ENCODE results near the gene CTPS1. TPM values are rescaled to one million over a fixed set of nuclear protein-coding genes. Genes with fewer than 3 reads are reported as not detected.

CTPS1 gene
- total and polyA plus RNA-seq, 10 donors = 7.9 to 27.7 (median 16.1) TPM

DNA sequence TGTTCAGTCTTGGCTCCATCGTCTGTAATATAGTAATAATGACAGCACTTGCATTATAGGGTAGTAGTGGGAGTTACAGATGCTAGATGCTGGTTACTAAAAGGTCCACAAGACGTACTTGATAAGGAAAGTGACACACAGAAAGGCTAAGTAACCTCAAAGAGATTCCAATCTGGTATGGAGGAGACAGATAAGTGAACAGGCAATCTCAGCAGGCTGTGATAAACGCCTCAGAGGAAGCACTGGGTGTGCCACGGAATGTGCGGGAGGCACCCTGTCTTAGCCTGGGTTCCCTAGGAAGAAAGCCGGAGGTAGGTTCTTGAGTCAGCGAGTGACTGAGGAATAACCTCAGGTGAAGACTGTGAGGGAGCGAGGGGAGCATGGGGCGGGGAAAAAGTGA is 4.6 kb upstream of the CTPS1 start:
- TF ChIP-seq, protein P1, sequence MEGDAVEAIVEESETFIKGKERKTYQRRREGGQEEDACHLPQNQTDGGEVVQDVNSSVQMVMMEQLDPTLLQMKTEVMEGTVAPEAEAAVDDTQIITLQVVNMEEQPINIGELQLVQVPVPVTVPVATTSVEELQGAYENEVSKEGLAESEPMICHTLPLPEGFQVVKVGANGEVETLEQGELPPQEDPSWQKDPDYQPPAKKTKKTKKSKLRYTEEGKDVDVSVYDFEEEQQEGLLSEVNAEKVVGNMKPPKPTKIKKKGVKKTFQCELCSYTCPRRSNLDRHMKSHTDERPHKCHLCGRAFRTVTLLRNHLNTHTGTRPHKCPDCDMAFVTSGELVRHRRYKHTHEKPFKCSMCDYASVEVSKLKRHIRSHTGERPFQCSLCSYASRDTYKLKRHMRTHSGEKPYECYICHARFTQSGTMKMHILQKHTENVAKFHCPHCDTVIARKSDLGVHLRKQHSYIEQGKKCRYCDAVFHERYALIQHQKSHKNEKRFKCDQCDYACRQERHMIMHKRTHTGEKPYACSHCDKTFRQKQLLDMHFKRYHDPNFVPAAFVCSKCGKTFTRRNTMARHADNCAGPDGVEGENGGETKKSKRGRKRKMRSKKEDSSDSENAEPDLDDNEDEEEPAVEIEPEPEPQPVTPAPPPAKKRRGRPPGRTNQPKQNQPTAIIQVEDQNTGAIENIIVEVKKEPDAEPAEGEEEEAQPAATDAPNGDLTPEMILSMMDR (IDR thresholded peaks at IDR 0.05 in 8 of 11, conservative IDR thresholded peaks at IDR 0.05 in 3 of 11) = no peak
- TF ChIP-seq POLR2AphosphoS5 (IDR thresholded peaks at IDR 0.05) (no peak), POLR2A (IDR thresholded peaks at IDR 0.05) (no peak)
- 85 to 93% (median 87%) methylated on average over 9 of the region's 9 CpGs for WGBS, 5 donors
- H3K9me3 ChIP-seq = no peaks in the 10 kb centered on the region

DNA sequence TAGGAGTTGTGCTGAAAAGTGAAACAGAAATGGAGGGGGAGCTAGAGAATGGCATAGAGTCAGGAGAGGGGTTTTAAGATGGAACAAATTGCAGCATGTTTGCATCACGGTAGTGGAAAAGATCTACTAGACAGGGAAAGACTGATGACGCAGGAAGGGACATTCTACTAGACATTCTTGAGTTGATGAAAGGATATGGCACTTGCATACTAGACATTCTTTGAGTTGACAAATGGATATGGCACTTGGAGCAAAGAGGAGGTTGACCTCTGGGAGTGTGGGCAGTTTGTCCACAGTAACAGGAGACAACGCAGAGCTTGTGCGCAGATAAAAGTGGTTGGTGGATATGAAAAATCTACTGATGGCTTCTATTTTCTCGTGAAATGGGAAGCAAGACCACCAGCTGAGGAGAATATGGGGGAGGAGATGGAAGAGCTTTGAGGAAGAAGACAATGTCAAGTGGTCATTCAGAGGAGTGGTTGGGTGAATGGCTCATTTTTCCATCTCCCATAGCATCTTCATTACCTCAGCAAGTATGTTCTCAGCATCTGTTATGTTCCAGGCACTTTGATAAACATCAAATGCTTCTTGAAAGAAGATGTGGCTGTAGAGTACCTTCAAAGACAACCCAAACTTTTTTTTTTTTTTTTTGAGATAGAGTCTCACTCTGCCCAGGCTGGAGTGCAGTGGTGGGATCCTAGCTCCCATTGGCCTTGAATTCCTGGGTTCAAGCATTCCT is 2.4 kb upstream of the CTPS1 start:
- 71 to 90% (median 80%) methylated on average over 5 of the region's 5 CpGs for WGBS, 5 donors
- H3K27ac ChIP-seq = peak overlapping the region in 5 of 8 donors; percentile 36 to 95 (median 47)

More for the DNA sequence above, 4.6 kb upstream of the CTPS1 start:
- intact Hi-C loops (cut with DNase I; ENCODE audit: low total_unique reads) = no loop called here
- Histone ChIP-seq H3K4me3 (no peak overlapping the region), H3K4me1 (peaks cover 0 to 9% (median 5%) of the 10 kb centered on the region in 6 donors), H3K36me3 (no peaks in the 10 kb centered on the region), H3K27me3 (replicated peaks in 1 of 7) (no peaks in the 10 kb centered on the region), H3K27ac (no peak overlapping the region)
- no peak for DNase-seq

DNA sequence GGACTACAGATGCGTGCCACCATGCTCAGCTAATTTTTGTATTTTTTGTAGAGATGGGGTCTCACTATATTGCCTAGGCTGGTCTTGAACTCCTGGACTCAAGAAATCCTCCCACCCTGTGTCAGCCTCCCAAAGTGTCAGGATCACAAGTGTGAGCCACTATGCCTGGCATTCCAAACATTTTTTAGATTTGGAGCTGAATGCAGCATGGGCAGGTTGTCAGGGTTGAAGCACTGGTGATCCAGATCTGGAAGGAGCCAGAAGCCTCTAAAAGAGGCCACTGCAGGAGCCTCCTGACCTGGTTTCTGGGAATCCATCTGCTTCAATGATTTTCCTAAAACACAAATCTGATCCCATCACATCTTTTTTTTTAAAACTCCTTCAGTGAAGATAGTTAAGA is 1.8 kb upstream of the CTPS1 start:
- no peaks in the 10 kb centered on the region for H3K27me3 ChIP-seq (replicated peaks in 1 of 7)
- WGBS, 5 donors = 100% methylated on average over 1 of the region's 1 CpG
- TF ChIP-seq POLR2AphosphoS5 (IDR thresholded peaks at IDR 0.05) (no peak), POLR2A (IDR thresholded peaks at IDR 0.05) (no peak)
- TF ChIP-seq, protein P1 (IDR thresholded peaks at IDR 0.05 in 8 of 11, conservative IDR thresholded peaks at IDR 0.05 in 3 of 11) = no peak
- H3K4me3 ChIP-seq = no peak overlapping the region
- intact Hi-C loops (cut with DNase I; ENCODE audit: low total_unique reads) = no loop called here
- peak overlapping the region in 5 of 8 donors; percentile 35 to 95 (median 45) for H3K27ac ChIP-seq
- no peaks in the 10 kb centered on the region for H3K9me3 ChIP-seq
- peaks cover 5 to 30% (median 20%) of the 10 kb centered on the region in 6 donors for H3K4me1 ChIP-seq
- no peaks in the 10 kb centered on the region for H3K36me3 ChIP-seq
- DNase-seq = no peak

More for the DNA sequence above, 2.4 kb upstream of the CTPS1 start:
- no peak overlapping the region for H3K4me3 ChIP-seq
- no peak for DNase-seq
- TF ChIP-seq POLR2AphosphoS5 (IDR thresholded peaks at IDR 0.05) = peak in 1 of 3 donors; percentile 55
- no peak for TF ChIP-seq POLR2A (IDR thresholded peaks at IDR 0.05)
- TF ChIP-seq, protein P1 (IDR thresholded peaks at IDR 0.05 in 8 of 11, conservative IDR thresholded peaks at IDR 0.05 in 3 of 11) = no peak
- H3K9me3 ChIP-seq = no peaks in the 10 kb centered on the region
- intact Hi-C loops (cut with DNase I; ENCODE audit: low total_unique reads) = no loop called here
- H3K27me3 ChIP-seq (replicated peaks in 1 of 7) = no peaks in the 10 kb centered on the region
- peaks cover 5 to 30% (median 20%) of the 10 kb centered on the region in 6 donors for H3K4me1 ChIP-seq
- H3K36me3 ChIP-seq = no peaks in the 10 kb centered on the region

DNA sequence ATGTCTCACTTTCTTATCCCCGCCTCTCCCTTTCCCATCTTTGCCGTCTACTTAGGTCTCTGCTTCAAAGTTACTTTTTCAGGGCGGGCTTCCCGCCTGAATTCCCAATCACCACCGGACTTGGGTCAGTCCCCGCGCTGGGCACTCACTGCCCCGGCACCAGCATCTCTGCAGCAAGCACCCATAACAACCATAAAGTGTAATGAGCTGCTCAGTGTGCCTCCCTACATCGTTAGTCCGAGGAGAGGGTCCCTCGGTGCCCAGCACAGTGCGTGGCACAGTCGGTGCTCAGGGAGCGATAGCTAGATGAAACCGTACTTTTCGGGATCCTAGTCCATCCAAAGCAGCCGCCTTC is 633 bp upstream of the CTPS1 start:
- intact Hi-C loops (cut with DNase I; ENCODE audit: low total_unique reads) = no loop called here
- H3K4me3 ChIP-seq = peak overlapping the region; percentile 44 to 97 (median 82)
- peaks cover 0 to 8% (median 4%) of the 10 kb centered on the region in 6 donors for H3K36me3 ChIP-seq
- H3K4me1 ChIP-seq = peaks cover 5 to 30% (median 21%) of the 10 kb centered on the region in 6 donors
- peak overlapping the region; percentile 76 to 98 (median 93) for H3K27ac ChIP-seq
- TF ChIP-seq POLR2A (IDR thresholded peaks at IDR 0.05) (no peak), POLR2AphosphoS5 (IDR thresholded peaks at IDR 0.05) (no peak)
- no peak for DNase-seq
- no peaks in the 10 kb centered on the region for H3K27me3 ChIP-seq (replicated peaks in 1 of 7)
- WGBS, 5 donors = 38 to 53% (median 42%) methylated on average over 15 to 17 of the region's 17 CpGs
- H3K9me3 ChIP-seq = no peaks in the 10 kb centered on the region
